GM18861 (cell line): Measurements from ENCODE around the gene PRPSAP2.

ENCODE experiments used
- ATAC-seq: cut with Tn5 transposase; IDR thresholded peaks from one replicate; pipeline ENCODE4 v1.9.1; 2021; ENCODE audit not compliant: unreplicated experiment

PRPSAP2 gene

DNA sequence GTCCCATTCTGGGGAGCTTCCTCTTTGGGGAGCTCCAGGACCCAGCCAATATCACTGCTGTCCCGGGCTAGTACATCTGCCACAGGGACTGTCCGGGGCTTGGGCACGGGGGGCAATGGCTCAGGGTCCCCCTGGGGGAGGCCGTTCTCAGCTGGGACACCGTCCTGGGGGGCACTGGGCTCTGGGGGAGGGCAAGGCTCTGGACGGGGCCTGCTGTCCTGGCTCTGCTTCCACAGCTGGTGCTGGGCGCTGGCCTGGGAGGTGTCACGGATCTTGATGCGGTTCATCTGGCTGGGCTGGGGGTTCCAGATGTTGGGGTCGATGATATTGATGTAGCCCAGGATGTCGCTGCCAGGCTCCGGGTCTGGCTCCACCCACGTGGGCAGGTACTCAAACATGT is 120.1 kb downstream of the PRPSAP2 start:
- ATAC-seq, result no peak

DNA sequence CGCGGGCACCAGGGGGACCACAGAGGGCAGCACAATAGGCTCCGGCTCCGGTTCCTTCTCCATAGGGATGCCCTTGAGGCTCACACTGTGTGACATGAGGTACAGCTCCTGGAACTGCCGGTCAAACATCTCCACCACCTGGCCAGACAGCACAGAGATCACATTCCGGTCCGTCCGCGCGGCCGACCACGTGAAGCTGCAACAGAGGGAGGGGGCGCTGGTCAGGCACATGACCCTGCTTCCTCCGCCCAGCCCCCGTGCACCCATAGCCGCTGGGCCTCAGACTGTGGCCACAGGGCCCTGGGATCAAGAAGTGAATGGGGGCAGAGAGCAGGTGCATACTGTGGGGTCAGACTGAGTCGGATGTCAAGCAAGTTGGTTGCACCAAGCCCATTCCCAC is 120.7 kb downstream of the PRPSAP2 start:
- no peak for ATAC-seq
